MCF 10A (cell line): ENCODE measurements around the gene GNLY. TPM values are rescaled to one million over a fixed set of nuclear protein-coding genes. Genes with fewer than 3 reads are reported as not detected.

ENCODE experiments used
- Bru-seq: library from RNA; stranded (reverse); fragments of 400-500 nt; gene quantifications from one replicate; lab custom pipeline; 2021; lab: Mats Ljungman, UMichigan
- BruChase-seq, 2 experiments: library from RNA; stranded (reverse); fragments of 400-500 nt; gene quantifications; one replicate each; lab custom pipeline; 2021; lab: Mats Ljungman, UMichigan
- BruUV-seq: library from RNA; stranded (reverse); fragments of 400-500 nt; replicated peaks from 2 replicates; lab custom pipeline; 2021; lab: Mats Ljungman, UMichigan
- CTCF ChIA-PET: fragments of 300-600 bp; sonication (Branson Sonifier 250); formaldehyde crosslinking; extraction: SDS; loops from one replicate; lab custom pipeline; 2021; ENCODE audit warnings: antibody characterized with exemption, inconsistent platforms; lab: Yijun Ruan, JAX
- POLR2A ChIA-PET: fragments of 300-600, 350-650 bp; sonication (Branson Sonifier 250); formaldehyde crosslinking; extraction: SDS; loops from one replicate; lab custom pipeline; 2020; ENCODE audit warnings: antibody characterized with exemption, inconsistent platforms; lab: Yijun Ruan, JAX
- DNase-seq: peaks from one replicate; pipeline ENCODE4 v3.0.0-alpha.2; 2018; ENCODE audit not compliant: unreplicated experiment
- H3K27ac Mint-ChIP-seq: one replicate; pipeline ENCODE4 v1.8.0; 2022; ENCODE audit warnings: mild to moderate bottlenecking, low read depth, mixed read lengths; ENCODE audit not compliant: unreplicated experiment
- H3K27me3 Mint-ChIP-seq: one replicate; pipeline ENCODE4 v1.8.0; 2022; ENCODE audit warnings: mixed read lengths; ENCODE audit not compliant: insufficient read depth, unreplicated experiment
- H3K36me3 Mint-ChIP-seq: one replicate; pipeline ENCODE4 v1.8.0; 2022; ENCODE audit warnings: mild to moderate bottlenecking, moderate library complexity, mixed read lengths; ENCODE audit not compliant: insufficient read depth, unreplicated experiment
- H3K4me1 Mint-ChIP-seq: one replicate; pipeline ENCODE4 v1.8.0; 2022; ENCODE audit warnings: mixed read lengths; ENCODE audit not compliant: insufficient read depth, unreplicated experiment
- H3K4me3 Mint-ChIP-seq: one replicate; pipeline ENCODE4 v1.8.0; 2022; ENCODE audit warnings: mild to moderate bottlenecking, moderate library complexity, mixed read lengths; ENCODE audit not compliant: unreplicated experiment
- H3K9me3 Mint-ChIP-seq: one replicate; pipeline ENCODE4 v1.8.0; 2022; ENCODE audit warnings: mixed read lengths; ENCODE audit not compliant: unreplicated experiment
- CTCF ChIP-seq: fragments of 200-600 bp; IDR thresholded peaks from one replicate; pipeline ENCODE4 v1.8.0; 2022; ENCODE audit warnings: antibody characterized with exemption, mild to moderate bottlenecking; ENCODE audit not compliant: unreplicated experiment
- intact Hi-C: fragments of 100-400 bp; cut with micrococcal nuclease; formaldehyde crosslinking; loops from 2 replicates; pipeline ENCODE4 v1.14.1; 2022
- long read RNA-seq: library from polyadenylated mRNA; stranded (forward); transcript quantifications from one replicate; pipeline ENCODE4 v2.0.0, GENCODE V29; 2022
- total RNA-seq: library from RNA; stranded (reverse); gene quantifications from 2 replicates; pipeline ENCODE4 v1.2.3, GENCODE V29; 2022

GNLY gene
- total RNA-seq (not detected in 2 replicates), Bru-seq, nascent RNA (not detected), BruChase-seq, experiment 1, labeled RNA remaining after a 6-hour chase (percentile 12 among the genes with signal in this experiment), BruChase-seq, experiment 2, labeled RNA remaining after a 2-hour chase (percentile 24 among the genes with signal in this experiment)
- long read RNA-seq, result 0 reads

GRCh38 chr2:85694052-85695025, at the start of gene GNLY:
GNLY (plus strand) TSS chr2:85694358; CDS start chr2:85694419, 61 bp downstream.
- H3K36me3 Mint-ChIP-seq, result no peaks in the 10 kb centered on the region
- no peak for TF ChIP-seq CTCF
- no TSS peak for BruUV-seq
- H3K4me3 Mint-ChIP-seq, result no peak within 1 kb of the TSS
- POLR2A ChIA-PET, result no interaction called here
- H3K4me1 Mint-ChIP-seq, result peaks cover 6% of the 10 kb centered on the region
- CTCF ChIA-PET, result interaction anchor here (0.5 to 1.9 kb wide), 4 partner anchors 14 to 23 kb away, joined by 3 to 9 read pairs (median 4); no protein-coding TSS in a partner anchor
- H3K27me3 Mint-ChIP-seq, result no peaks in the 10 kb centered on the region
- intact Hi-C loops, result no loop called here
- DNase-seq, result no peak
- H3K27ac Mint-ChIP-seq, result no peak within 1 kb of the TSS
- H3K9me3 Mint-ChIP-seq, result no peaks in the 10 kb centered on the region

DNA sequence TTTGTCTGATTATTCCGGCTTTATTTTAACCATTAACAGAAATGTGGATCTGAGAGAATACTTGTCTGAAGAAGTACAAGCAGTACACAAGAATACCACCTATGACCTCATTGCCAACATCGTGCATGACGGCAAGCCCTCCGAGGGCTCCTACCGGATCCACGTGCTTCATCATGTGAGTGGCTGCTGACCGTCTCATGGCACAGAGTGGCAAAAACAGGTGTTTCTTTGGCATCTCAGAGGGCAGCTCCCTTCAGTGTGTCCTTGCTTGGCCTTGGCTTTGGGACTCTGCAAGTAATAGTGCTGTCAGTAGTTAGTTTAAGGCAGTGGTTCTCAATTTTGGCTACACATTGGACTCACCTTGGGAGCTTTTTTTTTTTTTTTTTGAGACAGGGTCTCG, 49.2 kb upstream of the GNLY start:
- Mint-ChIP-seq H3K4me3 (no peak overlapping the region), H3K27ac (no peak overlapping the region), H3K9me3 (no peaks in the 10 kb centered on the region), H3K27me3 (no peaks in the 10 kb centered on the region), H3K4me1 (peaks cover 9% of the 10 kb centered on the region), H3K36me3 (peaks cover 100% of the 10 kb centered on the region)
- no peak for DNase-seq
- no TSS peak for BruUV-seq
- TF ChIP-seq CTCF, result no peak
- intact Hi-C loops, result no loop called here
- ChIA-PET CTCF (interaction anchor here (0.6 to 1.8 kb wide), 4 partner anchors 13 to 97 kb away, joined by 3 to 8 read pairs (median 4); no protein-coding TSS in a partner anchor), POLR2A (no interaction called here)

DNA sequence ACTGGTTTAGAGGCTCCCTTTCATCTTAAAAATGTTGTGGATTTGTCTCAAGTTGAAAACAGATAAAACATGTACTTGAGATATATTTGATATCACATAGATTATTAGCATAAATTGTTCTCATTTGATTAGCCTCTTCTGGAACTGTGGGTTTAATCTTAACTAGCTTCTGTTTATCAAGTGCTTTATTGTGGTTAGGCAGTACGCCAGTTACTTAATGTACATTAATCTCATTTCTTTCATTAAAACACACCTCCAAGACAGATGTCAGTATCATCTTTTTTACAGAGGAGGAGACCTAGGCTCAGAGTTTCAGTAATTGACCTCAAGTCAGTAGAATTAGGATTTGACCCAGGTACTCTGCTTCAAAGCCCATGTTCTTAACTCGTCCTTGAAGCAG, 48.0 kb upstream of the GNLY start:
- H3K27me3 Mint-ChIP-seq, result no peaks in the 10 kb centered on the region
- intact Hi-C loops, result no loop called here
- H3K4me1 Mint-ChIP-seq, result peaks cover 10% of the 10 kb centered on the region
- H3K36me3 Mint-ChIP-seq, result peaks cover 97% of the 10 kb centered on the region
- H3K27ac Mint-ChIP-seq, result no peak overlapping the region
- CTCF ChIA-PET, result interaction anchor here (1.6 to 1.9 kb wide), 3 partner anchors 9 to 60 kb away, joined by 3 to 22 read pairs (median 8); no protein-coding TSS in a partner anchor
- DNase-seq, result no peak
- H3K4me3 Mint-ChIP-seq, result no peak overlapping the region
- H3K9me3 Mint-ChIP-seq, result no peaks in the 10 kb centered on the region
- no peak for TF ChIP-seq CTCF
- no TSS peak for BruUV-seq
- POLR2A ChIA-PET, result no interaction called here
